Activated CD8-positive, alpha-beta memory T cell treated with anti-CD3 and anti-CD28 coated beads, Interleukin-2, amount 50 U/mL, for 24 hours (primary cell): ENCODE results near the gene CLCA4.

Source experiments
- DNase-seq: peaks from one replicate; pipeline ENCODE4 v3.0.0-alpha.2; 2020; ENCODE audit errors: extremely low read depth

The CLCA4 gene

DNA sequence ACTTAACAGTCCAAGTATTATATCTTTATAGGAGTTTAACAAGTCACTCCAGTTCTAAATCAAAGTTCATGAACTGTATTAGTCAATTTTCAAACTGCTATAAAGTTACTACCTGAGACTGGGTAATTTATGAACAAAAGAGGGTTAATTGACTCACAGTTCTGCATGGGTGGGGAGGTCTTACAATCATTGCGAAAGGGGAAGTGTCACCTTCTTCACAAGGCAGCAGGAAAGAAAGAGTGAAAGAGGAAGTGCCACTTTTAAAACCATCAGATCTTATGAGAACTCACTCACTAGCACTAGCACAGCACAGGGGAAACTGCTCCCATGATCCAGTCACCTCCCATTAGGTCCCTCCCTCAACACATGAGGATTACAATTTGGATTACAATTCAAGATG lies 70.0 kb downstream of the CLCA4 start:
- no peak for DNase-seq

DNA sequence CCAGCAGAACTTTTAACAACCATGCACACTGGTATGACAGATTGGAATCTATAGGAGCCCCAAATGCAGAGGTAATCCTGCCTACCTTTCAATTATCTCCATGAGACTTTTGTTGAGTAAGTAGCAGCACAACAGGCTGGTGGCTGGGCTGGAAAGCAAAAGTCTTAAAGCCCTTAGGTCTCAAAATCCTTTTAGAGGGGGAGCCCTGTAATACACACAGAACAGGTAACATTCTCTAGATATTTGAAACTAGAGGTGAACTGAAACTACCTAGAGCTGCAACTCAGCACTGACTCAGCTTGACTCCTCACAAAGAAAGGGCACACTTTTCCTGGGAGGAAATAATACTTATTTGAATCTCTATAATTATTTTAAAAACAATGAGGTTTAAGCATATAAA lies 71.5 kb downstream of the CLCA4 start:
- DNase-seq: no peak

GRCh38 chr1:86619313-86619712 lies 72.4 kb downstream of the CLCA4 start:
- no peak for DNase-seq

- DNase-seq: no peak
Measured at GRCh38 chr1:86621286-86621685, 74.4 kb downstream of the CLCA4 start.
